HCT116 (cell line): ENCODE results near the gene TERT. TPM values are rescaled to one million over a fixed set of nuclear protein-coding genes. Genes with fewer than 3 reads are reported as not detected.

ENCODE experiments used
- ATAC-seq: fragments of 200-7000 bp; cut with Tn5 transposase; 2 replicates; pipeline ENCODE4 v1.9.1; 2020; ENCODE audit warnings: mild to moderate bottlenecking, moderate library complexity
- BruUV-seq: library from RNA; stranded (reverse); fragments of 400-500 nt; replicated peaks from 2 replicates; lab custom pipeline; 2021; lab: Mats Ljungman, UMichigan
- CTCF ChIA-PET: fragments of 300-600 bp; sonication (Branson Sonifier 250); formaldehyde crosslinking; loops from one replicate; lab custom pipeline; 2021; ENCODE audit warnings: antibody characterized with exemption; lab: Charles Lee
- POLR2A ChIA-PET: fragments of 300-600, 350-600 bp; sonication (Branson Sonifier 250); formaldehyde crosslinking; loops from one replicate; lab custom pipeline; 2021; ENCODE audit warnings: antibody characterized with exemption; lab: Charles Lee
- RAD21 ChIA-PET, 2 experiments: fragments of 300-600 bp; sonication (Branson Sonifier 250); formaldehyde crosslinking; loops; one replicate each; lab custom pipeline; 2023; ENCODE audit warnings: low total read pairs in 2 of 2; ENCODE audit not compliant: uncharacterized antibody in 2 of 2, unreplicated experiment in 2 of 2, low non-redundant PET in 1 of 2; lab: Charles Lee
- DNase-seq: peaks from one replicate; pipeline ENCODE4 v3.0.0-alpha.2; 2010; ENCODE audit warnings: low read depth, low spot score
- H2AFZ ChIP-seq: fragments of 200-600 bp; shearing (Covaris generic), sonication (generic); 2 replicates; pipeline ENCODE4 v1.6.1; 2017; ENCODE audit warnings: low read depth, mixed run types, mixed read lengths, antibody characterized with exemption, low read length; ENCODE audit not compliant: poor library complexity, severe bottlenecking
- H3K27ac ChIP-seq: 2 replicates; pipeline ENCODE4 v1.5.1; 2012; ENCODE audit warnings: low read depth, low read length
- H3K27me3 ChIP-seq: fragments of 200-600 bp; sonication (generic); 2 replicates; pipeline ENCODE4 v1.6.1; 2016; ENCODE audit warnings: mixed run types, low read length, mixed read lengths; ENCODE audit not compliant: insufficient read depth
- H3K36me3 ChIP-seq, 2 experiments: fragments of 200-500 bp in 1 of 2; fragments of 200-600 bp in 1 of 2; sonication (Bioruptor generic) in 1 of 2; sonication (generic) in 1 of 2; 2 replicates each; pipeline versions ENCODE4 v1.5.1 to v1.6.1; 2014 to 2016; ENCODE audit warnings: low read length in 2 of 2, inconsistent platforms in 1 of 2, mixed read lengths in 1 of 2, mixed run types in 1 of 2; ENCODE audit not compliant: insufficient read depth in 2 of 2, control insufficient read depth in 1 of 2
- H3K4me1 ChIP-seq, 2 experiments: fragments of 200-600 bp in 1 of 2; sonication (generic) in 1 of 2; 2 replicates each; pipeline versions ENCODE4 v1.5.1 to v1.6.1; 2012 to 2017; ENCODE audit warnings: low read length in 2 of 2, inconsistent platforms in 1 of 2, mild to moderate bottlenecking in 1 of 2, mixed read lengths in 1 of 2, mixed run types in 1 of 2, moderate library complexity in 1 of 2; ENCODE audit not compliant: insufficient read depth in 2 of 2, control insufficient read depth in 1 of 2
- H3K4me2 ChIP-seq: fragments of 200-600 bp; sonication (generic); 2 replicates; pipeline ENCODE4 v1.6.1; 2017; ENCODE audit warnings: mixed run types, low read length, mixed read lengths
- H3K4me3 ChIP-seq, 2 experiments: fragments of 200-600 bp in 1 of 2; sonication (generic) in 1 of 2; replicated peaks in 1 of 2; 2 replicates each; pipeline ENCODE4 v1.5.1; 2011 to 2016; ENCODE audit warnings: low read length in 2 of 2, control low read depth in 1 of 2, low read depth in 1 of 2, mild to moderate bottlenecking in 1 of 2, mixed read lengths in 1 of 2, mixed run types in 1 of 2
- H3K79me2 ChIP-seq: fragments of 200-600 bp; sonication (generic); 2 replicates; pipeline ENCODE4 v1.6.1; 2017; ENCODE audit warnings: mild to moderate bottlenecking, mixed run types, low read length, moderate library complexity, mixed read lengths; ENCODE audit not compliant: insufficient read depth
- H3K9ac ChIP-seq: fragments of 200-600 bp; sonication (generic); 2 replicates; pipeline ENCODE4 v1.6.1; 2016; ENCODE audit warnings: low read length, mixed read lengths
- H3K9me2 ChIP-seq: fragments of 200-600 bp; sonication (generic), shearing (Covaris generic); 2 replicates; pipeline ENCODE4 v1.6.1; 2017; ENCODE audit warnings: mixed run types, mild to moderate bottlenecking, moderate library complexity; ENCODE audit not compliant: insufficient read depth
- H3K9me3 ChIP-seq, 2 experiments: fragments of 200-500 bp in 1 of 2; fragments of 200-600 bp in 1 of 2; sonication (Bioruptor generic) in 1 of 2; sonication (generic) in 1 of 2; 2 replicates each; pipeline ENCODE4 v1.6.1; 2014 to 2017; ENCODE audit warnings: low read length in 2 of 2, mixed read lengths in 2 of 2, inconsistent platforms in 1 of 2, low read depth in 1 of 2, mild to moderate bottlenecking in 1 of 2, mixed run types in 1 of 2, moderate library complexity in 1 of 2; ENCODE audit not compliant: control insufficient read depth in 1 of 2, insufficient read depth in 1 of 2
- H4K20me1 ChIP-seq: fragments of 200-600 bp; sonication (generic), shearing (Covaris generic); 2 replicates; pipeline ENCODE4 v1.6.1; 2017; ENCODE audit warnings: mixed run types, mild to moderate bottlenecking, moderate library complexity; ENCODE audit not compliant: insufficient read depth
- CBX3 ChIP-seq: IDR thresholded peaks from 2 replicates; pipeline ENCODE4 v1.6.1; 2012; ENCODE audit warnings: low read depth
- CEBPB ChIP-seq: IDR thresholded peaks from 2 replicates; pipeline ENCODE4 v1.6.1; 2012; ENCODE audit warnings: low read depth
- CTCF ChIP-seq, 3 experiments: fragments of 200-600 bp in 1 of 3; sonication (generic) in 1 of 3; IDR thresholded peaks in 2 of 3; conservative IDR thresholded peaks in 1 of 3; 2 replicates each; pipeline ENCODE4 v1.5.1; 2012 to 2017; ENCODE audit warnings: low read depth in 2 of 3, low read length in 2 of 3, antibody characterized with exemption in 1 of 3, borderline replicate concordance in 1 of 3, control low read depth in 1 of 3, mild to moderate bottlenecking in 1 of 3, mixed read lengths in 1 of 3, mixed run types in 1 of 3, moderate library complexity in 1 of 3; ENCODE audit not compliant: insufficient read depth in 1 of 3
- EGR1 ChIP-seq: IDR thresholded peaks from 2 replicates; pipeline ENCODE4 v1.6.1; 2012; ENCODE audit warnings: low read depth
- ELF1 ChIP-seq: IDR thresholded peaks from 2 replicates; pipeline ENCODE4 v1.6.1; 2012; ENCODE audit warnings: low read depth, borderline replicate concordance
- EZH2 ChIP-seq: fragments of 200-600 bp; sonication (generic); IDR thresholded peaks from 2 replicates; pipeline ENCODE4 v1.6.1; 2017; ENCODE audit warnings: antibody characterized with exemption, mixed run types
- FOSL1 ChIP-seq: IDR thresholded peaks from 2 replicates; pipeline ENCODE4 v1.6.1; 2012; ENCODE audit warnings: low read depth
- POLR2A ChIP-seq: IDR thresholded peaks from 2 replicates; pipeline ENCODE4 v1.7.0; 2011; ENCODE audit warnings: borderline replicate concordance; ENCODE audit not compliant: insufficient read depth, insufficient read length; ENCODE audit errors: extremely low read depth
- POLR2AphosphoS5 ChIP-seq: IDR thresholded peaks from 2 replicates; pipeline ENCODE4 v1.6.1; 2011; ENCODE audit warnings: mild to moderate bottlenecking, low read depth, low read length, moderate library complexity
- RAD21 ChIP-seq: IDR thresholded peaks from 2 replicates; pipeline ENCODE4 v1.6.1; 2012; ENCODE audit warnings: low read depth, mild to moderate bottlenecking
- SIN3A ChIP-seq: IDR thresholded peaks from 2 replicates; pipeline ENCODE4 v1.6.1; 2012; ENCODE audit warnings: low read depth
- SRF ChIP-seq: IDR thresholded peaks from 2 replicates; pipeline ENCODE4 v1.6.1; 2012; ENCODE audit warnings: low read depth
- TCF7L2 ChIP-seq: IDR thresholded peaks from 2 replicates; pipeline ENCODE4 v1.7.0; 2011; ENCODE audit warnings: borderline replicate concordance, inconsistent platforms; ENCODE audit not compliant: insufficient read depth, insufficient read length; ENCODE audit errors: extremely low read depth
- YY1 ChIP-seq: IDR thresholded peaks from 2 replicates; pipeline ENCODE4 v1.6.1; 2011; ENCODE audit warnings: low read length, low read depth, moderate library complexity, mild to moderate bottlenecking; ENCODE audit not compliant: insufficient replicate concordance; ENCODE audit errors: extremely low read depth
- ZFX ChIP-seq: fragments of 450-650 bp; IDR thresholded peaks from 2 replicates; pipeline ENCODE4 v1.6.1; 2017
- intact Hi-C: fragments of 100-400 bp; cut with micrococcal nuclease; formaldehyde crosslinking; loops from 2 replicates; pipeline ENCODE4 v1.10.0; 2022
- total RNA-seq: library from RNA; stranded (reverse); gene quantifications from one replicate; pipeline ENCODE4 v1.2.1, GENCODE V29; 2021; ENCODE audit not compliant: unreplicated experiment
- TF ChIP-seq, protein P1 (sequence below): IDR thresholded peaks from 2 replicates; pipeline ENCODE4 v1.6.1; 2011; ENCODE audit warnings: mild to moderate bottlenecking, low read length, moderate library complexity; ENCODE audit not compliant: insufficient replicate concordance; ENCODE audit errors: extremely low read depth
- TF ChIP-seq, protein P2 (sequence below): IDR thresholded peaks from 2 replicates; pipeline ENCODE4 v1.6.1; 2012

The TERT gene
- total RNA-seq, 1 experiment from 2014 or later, result 6.9 TPM

DNA sequence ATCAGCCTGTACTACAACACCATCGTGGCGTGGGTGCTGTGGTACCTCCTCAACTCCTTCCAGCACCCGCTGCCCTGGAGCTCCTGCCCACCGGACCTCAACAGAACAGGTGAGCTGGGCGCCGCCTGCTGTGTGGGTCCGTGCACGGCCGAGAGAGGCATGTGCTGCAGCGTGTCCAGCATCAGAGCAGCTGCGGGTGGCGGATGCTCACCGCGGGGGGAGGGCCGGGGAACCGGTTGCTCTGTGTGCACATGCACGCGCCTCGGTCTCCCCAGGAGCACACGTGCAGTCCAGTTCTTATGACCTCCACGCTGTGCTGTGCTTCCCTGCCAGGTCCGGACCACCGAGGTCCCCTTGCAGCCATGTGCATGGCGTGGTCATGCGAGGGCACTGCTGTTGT is 62.1 kb downstream of the TERT start (continued):
- TF ChIP-seq POLR2A, result no peak
- TF ChIP-seq SIN3A, result no peak
- no peak for TF ChIP-seq EGR1
- no peak for TF ChIP-seq RAD21
- no peak for TF ChIP-seq POLR2AphosphoS5
- TF ChIP-seq SRF, result no peak
- TF ChIP-seq, all 23 proteins: peak for 0

DNA sequence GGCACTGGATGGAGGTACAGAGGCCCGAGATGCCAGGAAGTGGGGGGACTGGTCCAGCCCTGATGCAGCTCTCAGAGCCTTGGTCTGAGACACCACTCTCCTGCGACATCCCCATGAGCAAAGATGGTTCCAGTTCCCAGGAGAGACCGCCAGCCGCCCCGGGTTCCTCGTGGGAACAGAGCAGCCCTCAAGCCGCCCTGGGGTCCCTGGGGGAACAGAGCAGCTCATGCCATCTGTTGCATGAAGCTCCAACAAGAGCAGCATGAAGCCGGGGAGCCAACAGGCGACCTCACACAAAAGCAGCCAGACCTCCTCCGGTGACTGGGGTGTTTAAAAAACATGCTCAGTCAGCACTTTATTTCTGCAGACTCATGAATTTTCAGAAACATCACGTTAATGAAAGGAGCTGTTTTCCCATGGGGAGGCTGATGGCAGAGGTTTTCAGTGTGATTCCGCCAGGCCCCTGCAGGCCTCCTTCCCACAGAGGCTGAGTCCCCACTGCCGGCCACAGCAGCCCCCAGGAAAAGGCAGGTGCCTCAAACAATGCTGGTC is 63.4 kb downstream of the TERT start:
- no peak for TF ChIP-seq CTCF (IDR thresholded peaks at IDR 0.05 in 2 of 3, conservative IDR thresholded peaks at IDR 0.05 in 1 of 3; ENCODE audit: borderline replicate concordance in 1 of 3, insufficient read depth in 1 of 3, low read depth in 2 of 3, low read length in 2 of 3)
- no peak for TF ChIP-seq CEBPB
- no peak for TF ChIP-seq RAD21
- TF ChIP-seq ELF1, result no peak
- TF ChIP-seq YY1, result no peak
- no peak for TF ChIP-seq ZFX
- TF ChIP-seq CBX3, result no peak
- no peak for TF ChIP-seq EZH2
- TF ChIP-seq SIN3A, result no peak
- TF ChIP-seq TCF7L2, result no peak
- TF ChIP-seq, protein P1, sequence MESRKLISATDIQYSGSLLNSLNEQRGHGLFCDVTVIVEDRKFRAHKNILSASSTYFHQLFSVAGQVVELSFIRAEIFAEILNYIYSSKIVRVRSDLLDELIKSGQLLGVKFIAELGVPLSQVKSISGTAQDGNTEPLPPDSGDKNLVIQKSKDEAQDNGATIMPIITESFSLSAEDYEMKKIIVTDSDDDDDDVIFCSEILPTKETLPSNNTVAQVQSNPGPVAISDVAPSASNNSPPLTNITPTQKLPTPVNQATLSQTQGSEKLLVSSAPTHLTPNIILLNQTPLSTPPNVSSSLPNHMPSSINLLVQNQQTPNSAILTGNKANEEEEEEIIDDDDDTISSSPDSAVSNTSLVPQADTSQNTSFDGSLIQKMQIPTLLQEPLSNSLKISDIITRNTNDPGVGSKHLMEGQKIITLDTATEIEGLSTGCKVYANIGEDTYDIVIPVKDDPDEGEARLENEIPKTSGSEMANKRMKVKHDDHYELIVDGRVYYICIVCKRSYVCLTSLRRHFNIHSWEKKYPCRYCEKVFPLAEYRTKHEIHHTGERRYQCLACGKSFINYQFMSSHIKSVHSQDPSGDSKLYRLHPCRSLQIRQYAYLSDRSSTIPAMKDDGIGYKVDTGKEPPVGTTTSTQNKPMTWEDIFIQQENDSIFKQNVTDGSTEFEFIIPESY, result no peak
- TF ChIP-seq FOSL1, result no peak
- TF ChIP-seq, protein P2, sequence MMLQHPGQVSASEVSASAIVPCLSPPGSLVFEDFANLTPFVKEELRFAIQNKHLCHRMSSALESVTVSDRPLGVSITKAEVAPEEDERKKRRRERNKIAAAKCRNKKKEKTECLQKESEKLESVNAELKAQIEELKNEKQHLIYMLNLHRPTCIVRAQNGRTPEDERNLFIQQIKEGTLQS, result no peak
- no peak for ATAC-seq
- POLR2A ChIA-PET, result no interaction called here

More for the DNA sequence above, 63.4 kb downstream of the TERT start:
- H3K36me3 ChIP-seq, result no peaks in the 10 kb centered on the region
- no peaks in the 10 kb centered on the region for H3K79me2 ChIP-seq
- peaks cover 6 to 8% of the 10 kb centered on the region in 2 experiments; a peak in 2 of 4 replicates for H3K9me3 ChIP-seq
- H4K20me1 ChIP-seq, result no peaks in the 10 kb centered on the region
- BruUV-seq, result no TSS peak
- no peak overlapping the region for H3K27ac ChIP-seq
- no peaks in the 10 kb centered on the region for H3K9me2 ChIP-seq
- no peak overlapping the region for H3K4me3 ChIP-seq
- no peaks in the 10 kb centered on the region for H3K27me3 ChIP-seq
- H3K9ac ChIP-seq, result no peak overlapping the region
- no peak overlapping the region for H3K4me2 ChIP-seq
- CTCF ChIA-PET, result no interaction called here
- peaks cover 0 to 3% of the 10 kb centered on the region in 2 experiments; a peak in 2 of 4 replicates for H3K4me1 ChIP-seq
- RAD21 ChIA-PET, result no interaction called here
- no peak overlapping the region for H2AFZ ChIP-seq
- intact Hi-C loops, result no loop called here
- no peak for DNase-seq
